Cerebellar nuclear complex (tissue), 1 donor: ENCODE measurements around the gene CCNY.

Experiments
- DNase-seq, 2 experiments: peaks; one replicate each; lab custom pipeline; 2025; lab: John Stamatoyannopoulos, UW

The CCNY gene

GRCh38 chr10:35426657-35427056, 90.3 kb downstream of the CCNY start:
- no peak for DNase-seq

GRCh38 chr10:35427543-35427942, 91.2 kb downstream of the CCNY start:
- no peak for DNase-seq

GRCh38 chr10:35428521-35428920, 92.2 kb downstream of the CCNY start:
- DNase-seq: no peak

GRCh38 chr10:35432781-35433338, 96.6 kb downstream of the CCNY start:
- DNase-seq: no peak

GRCh38 chr10:35433851-35434426, 97.6 kb downstream of the CCNY start:
- no peak for DNase-seq

GRCh38 chr10:35434533-35434932, 98.2 kb downstream of the CCNY start:
- no peak for DNase-seq

GRCh38 chr10:35435824-35436223, 99.5 kb downstream of the CCNY start:
- no peak for DNase-seq

GRCh38 chr10:35437829-35438228, 101.5 kb downstream of the CCNY start:
- no peak for DNase-seq

- no peak for DNase-seq
Measured at GRCh38 chr10:35438718-35439571, 102.6 kb downstream of the CCNY start.

- no peak for DNase-seq
Measured at GRCh38 chr10:35440016-35440415, 103.7 kb downstream of the CCNY start.

GRCh38 chr10:35442028-35442427, 105.7 kb downstream of the CCNY start:
- no peak for DNase-seq

GRCh38 chr10:35442592-35442991, 106.3 kb downstream of the CCNY start:
- DNase-seq: no peak

- no peak for DNase-seq
Measured at GRCh38 chr10:35443858-35444257, 107.5 kb downstream of the CCNY start.

- no peak for DNase-seq
Measured at GRCh38 chr10:35445150-35445884, 109.0 kb downstream of the CCNY start.

- no peak for DNase-seq
Measured at GRCh38 chr10:35446439-35446838, 110.1 kb downstream of the CCNY start.

- DNase-seq: no peak
Measured at GRCh38 chr10:35447693-35448407, 111.5 kb downstream of the CCNY start.

GRCh38 chr10:35448687-35449662, 112.7 kb downstream of the CCNY start:
- DNase-seq: no peak

GRCh38 chr10:35449944-35450343, 113.6 kb downstream of the CCNY start:
- no peak for DNase-seq

- DNase-seq: no peak
Measured at GRCh38 chr10:35451151-35452016, 115.1 kb downstream of the CCNY start.

- no peak for DNase-seq
Measured at GRCh38 chr10:35452171-35452570, 115.9 kb downstream of the CCNY start.
